GM12872 (cell line): Measurements from ENCODE around the gene PCNT.

ENCODE experiments used
- TF ChIP-seq, protein P1 (sequence below): IDR thresholded peaks from 3 replicates; pipeline ENCODE4 v1.5.1; 2011; ENCODE audit warnings: low read depth, mild to moderate bottlenecking, low read length, moderate library complexity; ENCODE audit not compliant: insufficient read depth

Gene PCNT

GRCh38 chr21:46323710-46324389 is at the start of gene PCNT, which contains the start of gene C21orf58:
Gene PCNT, plus strand, starts transcription at chr21:46324156. Its CDS starts 73 bp downstream, at chr21:46324229.
Gene C21orf58, minus strand, starts transcription at chr21:46323870. Its CDS starts 1,132 bp downstream, at chr21:46322738.
- TF ChIP-seq, protein P1, sequence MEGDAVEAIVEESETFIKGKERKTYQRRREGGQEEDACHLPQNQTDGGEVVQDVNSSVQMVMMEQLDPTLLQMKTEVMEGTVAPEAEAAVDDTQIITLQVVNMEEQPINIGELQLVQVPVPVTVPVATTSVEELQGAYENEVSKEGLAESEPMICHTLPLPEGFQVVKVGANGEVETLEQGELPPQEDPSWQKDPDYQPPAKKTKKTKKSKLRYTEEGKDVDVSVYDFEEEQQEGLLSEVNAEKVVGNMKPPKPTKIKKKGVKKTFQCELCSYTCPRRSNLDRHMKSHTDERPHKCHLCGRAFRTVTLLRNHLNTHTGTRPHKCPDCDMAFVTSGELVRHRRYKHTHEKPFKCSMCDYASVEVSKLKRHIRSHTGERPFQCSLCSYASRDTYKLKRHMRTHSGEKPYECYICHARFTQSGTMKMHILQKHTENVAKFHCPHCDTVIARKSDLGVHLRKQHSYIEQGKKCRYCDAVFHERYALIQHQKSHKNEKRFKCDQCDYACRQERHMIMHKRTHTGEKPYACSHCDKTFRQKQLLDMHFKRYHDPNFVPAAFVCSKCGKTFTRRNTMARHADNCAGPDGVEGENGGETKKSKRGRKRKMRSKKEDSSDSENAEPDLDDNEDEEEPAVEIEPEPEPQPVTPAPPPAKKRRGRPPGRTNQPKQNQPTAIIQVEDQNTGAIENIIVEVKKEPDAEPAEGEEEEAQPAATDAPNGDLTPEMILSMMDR, result no peak

DNA sequence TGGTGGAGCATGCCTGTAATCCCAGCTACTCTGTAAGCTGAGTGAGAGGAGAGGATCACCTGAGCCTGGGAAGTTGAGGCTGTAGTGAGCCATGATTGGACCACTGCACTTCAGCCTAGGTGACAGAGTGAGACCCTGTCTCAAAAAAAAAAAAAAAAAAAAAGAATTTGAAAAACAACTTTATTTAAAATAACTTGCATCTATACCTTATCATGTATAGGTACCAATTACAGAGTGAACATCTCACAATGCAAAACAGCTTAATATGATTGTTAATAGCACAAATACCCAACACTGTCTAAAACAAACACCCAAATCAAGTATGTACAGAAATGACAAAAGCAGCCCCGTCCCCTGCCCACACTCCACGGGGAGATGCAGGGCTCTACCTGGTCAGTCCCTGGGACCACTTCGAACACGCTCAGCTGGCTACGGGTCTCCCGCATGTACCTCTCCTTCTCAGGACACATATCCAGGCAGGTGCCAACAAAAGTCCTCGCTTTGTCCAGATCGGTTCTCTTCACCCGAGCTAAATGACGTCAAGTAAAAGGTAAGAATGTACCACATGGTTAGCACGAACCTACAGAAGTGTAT is 49.1 kb upstream of the PCNT start:
- TF ChIP-seq, protein P1, result no peak

- TF ChIP-seq, protein P1, result no peak
These were observed 39.8 kb upstream of the PCNT start for GRCh38 chr21:46284077-46284644.

DNA sequence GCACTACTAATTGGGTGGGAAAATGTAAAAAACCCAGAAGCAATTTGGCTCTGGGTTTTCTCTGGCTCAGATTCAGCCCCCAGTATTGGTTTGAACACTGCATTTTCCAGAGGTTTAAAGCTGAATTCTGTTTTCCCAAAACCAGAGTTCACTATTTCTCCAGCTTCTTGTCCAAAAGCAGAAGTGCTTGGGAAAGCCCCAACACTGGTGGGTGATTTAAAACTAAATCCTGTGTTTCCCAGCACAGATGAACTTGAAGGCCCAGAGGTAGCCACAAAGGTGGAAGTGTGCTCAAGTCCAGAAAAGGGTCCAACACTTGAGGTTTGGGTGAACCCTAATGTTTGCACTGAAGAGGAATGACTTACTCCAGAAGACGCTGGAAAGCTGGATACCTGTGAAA is 39.2 kb upstream of the PCNT start:
- TF ChIP-seq, protein P1, result no peak

- TF ChIP-seq, protein P1, result no peak
These were observed 38.7 kb upstream of the PCNT start, which contains the start of gene MCM3AP for GRCh38 chr21:46285206-46285661. Gene MCM3AP, minus strand, starts transcription at chr21:46285611. Its CDS starts 325 bp downstream, at chr21:46285286.

- TF ChIP-seq, protein P1, result peak; percentile 34; the same call in 2 of the 3 replicates
These were observed 38.0 kb upstream of the PCNT start, which contains the start of gene YBEY for GRCh38 chr21:46285761-46286647. Gene YBEY, plus strand, starts transcription at chr21:46286342. Its CDS starts 572 bp downstream, at chr21:46286914.
